GM12872 (cell line): ENCODE measurements around the gene C4orf50.

Experiments
- TF ChIP-seq, protein P1 (sequence below): IDR thresholded peaks from 3 replicates; pipeline ENCODE4 v1.5.1; 2011; ENCODE audit warnings: low read depth, mild to moderate bottlenecking, low read length, moderate library complexity; ENCODE audit not compliant: insufficient read depth

Gene C4orf50

GRCh38 chr4:6031846-6032245 lies 13.6 kb upstream of the C4orf50 start:
- TF ChIP-seq, protein P1, sequence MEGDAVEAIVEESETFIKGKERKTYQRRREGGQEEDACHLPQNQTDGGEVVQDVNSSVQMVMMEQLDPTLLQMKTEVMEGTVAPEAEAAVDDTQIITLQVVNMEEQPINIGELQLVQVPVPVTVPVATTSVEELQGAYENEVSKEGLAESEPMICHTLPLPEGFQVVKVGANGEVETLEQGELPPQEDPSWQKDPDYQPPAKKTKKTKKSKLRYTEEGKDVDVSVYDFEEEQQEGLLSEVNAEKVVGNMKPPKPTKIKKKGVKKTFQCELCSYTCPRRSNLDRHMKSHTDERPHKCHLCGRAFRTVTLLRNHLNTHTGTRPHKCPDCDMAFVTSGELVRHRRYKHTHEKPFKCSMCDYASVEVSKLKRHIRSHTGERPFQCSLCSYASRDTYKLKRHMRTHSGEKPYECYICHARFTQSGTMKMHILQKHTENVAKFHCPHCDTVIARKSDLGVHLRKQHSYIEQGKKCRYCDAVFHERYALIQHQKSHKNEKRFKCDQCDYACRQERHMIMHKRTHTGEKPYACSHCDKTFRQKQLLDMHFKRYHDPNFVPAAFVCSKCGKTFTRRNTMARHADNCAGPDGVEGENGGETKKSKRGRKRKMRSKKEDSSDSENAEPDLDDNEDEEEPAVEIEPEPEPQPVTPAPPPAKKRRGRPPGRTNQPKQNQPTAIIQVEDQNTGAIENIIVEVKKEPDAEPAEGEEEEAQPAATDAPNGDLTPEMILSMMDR: no peak

GRCh38 chr4:6030679-6031078 lies 12.4 kb upstream of the C4orf50 start:
- TF ChIP-seq, protein P1: no peak

DNA sequence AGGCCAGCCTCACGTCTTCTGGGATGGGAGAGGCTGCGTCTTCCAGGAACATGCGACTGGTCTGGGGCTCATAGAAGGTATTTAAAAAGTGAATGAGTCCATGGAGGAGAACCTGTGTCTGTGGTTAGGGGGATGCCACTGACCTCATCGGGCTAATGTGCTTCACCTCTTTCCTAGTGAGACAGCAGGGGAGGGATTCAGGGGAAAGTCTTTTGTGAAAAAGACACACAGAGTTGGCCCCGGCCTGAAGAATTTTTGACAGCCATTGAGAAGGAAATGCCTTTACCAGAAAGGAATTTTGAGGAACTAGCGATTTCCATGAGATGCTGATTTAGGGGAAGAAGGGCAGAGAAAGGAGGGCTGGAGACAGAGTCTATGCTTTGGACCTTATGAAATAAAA lies 11.0 kb upstream of the C4orf50 start:
- TF ChIP-seq, protein P1: no peak

DNA sequence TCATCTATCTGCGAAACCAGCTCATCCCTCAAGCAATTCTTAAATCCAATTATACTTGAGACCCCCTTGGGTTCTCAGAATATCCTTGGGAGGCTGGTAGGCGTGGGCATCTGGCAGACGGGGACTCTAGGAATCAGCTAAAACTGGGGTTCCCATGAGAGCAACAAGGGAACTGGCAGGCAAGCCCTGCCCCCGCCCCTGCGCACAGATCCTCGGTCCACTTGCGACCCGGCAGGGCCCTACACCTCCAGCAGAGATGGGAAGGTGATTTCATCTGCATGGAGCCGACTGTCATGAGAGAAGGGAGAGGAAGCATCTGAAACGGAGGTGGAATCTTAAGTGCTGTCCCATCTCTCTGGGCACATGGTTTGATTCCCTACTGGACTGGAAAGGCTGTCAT lies 9.9 kb upstream of the C4orf50 start:
- TF ChIP-seq, protein P1: no peak

DNA sequence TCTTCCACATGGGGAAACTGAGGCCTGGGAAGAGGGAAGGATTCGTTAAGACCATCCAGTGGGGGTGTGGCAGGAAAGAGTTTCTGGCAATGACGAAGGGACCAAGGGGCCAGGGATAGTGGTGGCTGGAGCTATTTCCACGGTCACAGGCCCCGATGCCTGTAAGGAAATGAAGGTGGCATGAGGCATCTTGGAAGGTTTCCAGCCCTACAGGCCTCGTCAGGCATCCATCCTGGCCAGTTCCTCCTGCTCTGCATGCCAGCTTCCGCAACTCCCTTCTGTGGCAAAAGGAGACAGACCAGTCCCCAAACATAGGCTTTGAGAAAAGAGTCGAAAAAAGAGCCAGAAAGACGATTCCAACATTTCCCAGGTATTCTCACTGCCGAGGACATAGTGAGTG lies 9.2 kb upstream of the C4orf50 start:
- TF ChIP-seq, protein P1: no peak

DNA sequence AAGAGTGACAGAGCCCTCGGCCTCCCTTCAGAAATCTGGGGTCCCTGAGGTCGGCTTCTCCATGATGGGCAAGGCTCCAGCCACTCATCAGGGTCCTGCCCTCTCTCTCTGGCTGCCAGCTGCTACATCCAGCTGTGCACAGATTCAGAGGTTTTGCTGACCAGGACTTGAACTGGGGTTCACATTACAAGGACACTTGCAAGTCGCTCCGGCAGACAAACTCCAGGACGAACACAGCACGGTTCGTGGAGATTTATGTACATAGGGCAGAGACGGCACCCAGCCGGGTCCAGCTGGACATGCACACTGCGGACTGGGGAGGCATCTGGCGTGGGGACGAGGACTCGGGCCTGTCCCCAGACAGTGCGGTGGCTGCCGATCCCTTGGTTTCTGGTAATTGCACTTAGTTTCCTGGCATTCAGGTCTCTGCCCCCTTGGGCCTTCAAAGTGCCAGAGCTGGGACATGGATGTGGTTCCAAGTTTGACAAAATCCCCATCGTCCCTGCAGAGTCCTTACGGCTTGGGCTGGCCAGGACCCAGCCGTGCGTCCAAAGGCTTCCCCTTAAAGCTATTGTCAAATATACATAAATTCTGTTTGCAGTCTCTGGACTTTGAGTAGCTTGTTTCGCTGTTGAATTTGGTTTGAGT lies 6.2 kb upstream of the C4orf50 start:
- TF ChIP-seq, protein P1: no peak

DNA sequence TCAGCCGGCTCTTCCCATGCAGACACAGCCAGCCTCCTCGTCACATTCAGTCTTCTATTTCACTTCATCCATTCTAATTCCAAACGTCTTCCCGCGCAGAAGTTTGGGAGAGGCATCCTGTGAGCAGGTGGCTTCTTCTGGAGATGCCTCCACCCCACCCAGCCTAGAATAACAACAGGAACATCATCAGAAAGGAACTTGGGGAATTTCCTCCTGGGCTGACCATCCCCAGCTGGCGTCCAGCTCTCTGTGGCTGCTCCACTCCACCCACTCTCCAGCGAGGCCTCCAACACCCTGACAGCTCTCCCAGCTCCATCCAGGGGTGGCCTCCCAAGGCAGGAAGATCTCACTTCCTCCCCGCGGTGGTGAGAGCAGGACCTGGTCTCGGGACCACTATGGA lies 5.5 kb upstream of the C4orf50 start:
- TF ChIP-seq, protein P1: no peak
